HEK293 (cell line): ENCODE data around the gene CELSR1.

Experiments
- CTCF ChIA-PET: fragments of 350-600 bp; formaldehyde crosslinking; extraction: SDS; loops from one replicate; lab custom pipeline; 2021; ENCODE audit warnings: antibody characterized with exemption; lab: Yijun Ruan, JAX
- POLR2A ChIA-PET: fragments of 300-600 bp; formaldehyde crosslinking; extraction: SDS; loops from one replicate; lab custom pipeline; 2020; ENCODE audit warnings: antibody characterized with exemption, inconsistent platforms; lab: Yijun Ruan, JAX
- H3K27ac ChIP-seq: fragments of 200-500 bp; sonication (Bioruptor generic); 2 replicates; pipeline ENCODE4 v1.5.1; 2014; ENCODE audit warnings: low read depth, low read length, control low read depth, inconsistent platforms; ENCODE audit errors: extremely low read depth
- H3K36me3 ChIP-seq, 2 experiments: fragments of 200-500 bp in 1 of 2; sonication (Bioruptor generic) in 1 of 2; 1 replicate in 1 of 2; 2 replicates in 1 of 2; pipeline ENCODE4 v1.5.1; 2014 to 2017; ENCODE audit warnings: inconsistent platforms in 2 of 2, low read length in 2 of 2; ENCODE audit not compliant: control insufficient read depth in 2 of 2, insufficient read depth in 1 of 2
- H3K4me1 ChIP-seq: fragments of 200-500 bp; sonication (Bioruptor generic); 2 replicates; pipeline ENCODE4 v1.5.1; 2014; ENCODE audit warnings: mild to moderate bottlenecking, low read length, inconsistent platforms; ENCODE audit not compliant: control insufficient read depth, insufficient read depth
- H3K4me3 ChIP-seq: 2 replicates; pipeline ENCODE4 v1.5.1; 2011; ENCODE audit warnings: low read depth, mild to moderate bottlenecking, control low read depth, low read length, moderate library complexity
- H3K9me3 ChIP-seq: fragments of 200-500 bp; sonication (Bioruptor generic); 2 replicates; pipeline ENCODE4 v1.5.1; 2014; ENCODE audit warnings: low read depth, low read length, inconsistent platforms; ENCODE audit not compliant: control insufficient read depth, insufficient read depth
- BCL11B ChIP-seq: fragments of 450-650 bp; formaldehyde crosslinking; IDR thresholded peaks from 2 replicates; pipeline ENCODE4 v1.5.1; 2016; ENCODE audit warnings: low read depth, missing biosample characterization, missing genetic modification characterization
- EGR2 ChIP-seq: fragments of 450-650 bp; formaldehyde crosslinking; IDR thresholded peaks from 2 replicates; pipeline ENCODE4 v1.5.1; 2016; ENCODE audit warnings: low read depth, missing biosample characterization, missing genetic modification characterization
- KLF10 ChIP-seq: fragments of 450-650 bp; IDR thresholded peaks from 2 replicates; pipeline ENCODE4 v1.5.1; 2018; ENCODE audit warnings: missing biosample characterization, mild to moderate bottlenecking, missing genetic modification characterization
- PRDM1 ChIP-seq: fragments of 450-650 bp; formaldehyde crosslinking; IDR thresholded peaks from 2 replicates; pipeline ENCODE4; 2016; ENCODE audit warnings: missing biosample characterization, missing genetic modification characterization
- SALL2 ChIP-seq: fragments of 450-650 bp; formaldehyde crosslinking; IDR thresholded peaks from 2 replicates; pipeline ENCODE4 v1.5.0; 2017; ENCODE audit warnings: missing biosample characterization, mild to moderate bottlenecking, missing genetic modification characterization, borderline replicate concordance
- YY1 ChIP-seq: fragments of 450-650 bp; formaldehyde crosslinking; IDR thresholded peaks from 2 replicates; pipeline ENCODE4 v1.5.1; 2018; ENCODE audit warnings: missing biosample characterization, missing genetic modification characterization
- ZBTB21 ChIP-seq: fragments of 450-650 bp; formaldehyde crosslinking; IDR thresholded peaks from 2 replicates; pipeline ENCODE4 v1.5.1; 2017; ENCODE audit warnings: missing biosample characterization, missing genetic modification characterization
- ZBTB8A ChIP-seq: fragments of 450-650 bp; formaldehyde crosslinking; IDR thresholded peaks from 2 replicates; pipeline ENCODE4 v1.5.1; 2016; ENCODE audit warnings: missing biosample characterization, missing genetic modification characterization
- ZNF148 ChIP-seq: fragments of 450-650 bp; formaldehyde crosslinking; IDR thresholded peaks from 2 replicates; pipeline ENCODE4 v1.5.0; 2017; ENCODE audit warnings: missing biosample characterization, missing genetic modification characterization, borderline replicate concordance
- ZNF18 ChIP-seq: fragments of 450-650 bp; formaldehyde crosslinking; IDR thresholded peaks from 2 replicates; pipeline ENCODE4 v1.5.1; 2016; ENCODE audit warnings: missing biosample characterization, missing genetic modification characterization
- ZNF202 ChIP-seq: fragments of 450-650 bp; formaldehyde crosslinking; IDR thresholded peaks from 2 replicates; pipeline ENCODE4 v1.5.1; 2016; ENCODE audit warnings: missing biosample characterization, missing genetic modification characterization, borderline replicate concordance
- ZNF398 ChIP-seq: fragments of 450-650 bp; formaldehyde crosslinking; IDR thresholded peaks from 2 replicates; pipeline ENCODE4 v1.5.1; 2017; ENCODE audit warnings: missing biosample characterization, missing genetic modification characterization
- ZNF488 ChIP-seq: fragments of 450-650 bp; formaldehyde crosslinking; IDR thresholded peaks from 2 replicates; pipeline ENCODE4 v1.5.1; 2016; ENCODE audit warnings: missing biosample characterization, missing genetic modification characterization
- ZNF518A ChIP-seq: fragments of 450-650 bp; formaldehyde crosslinking; conservative IDR thresholded peaks from 2 replicates; pipeline ENCODE4 v1.5.1; 2016; ENCODE audit warnings: low read depth, missing biosample characterization, missing genetic modification characterization
- ZNF521 ChIP-seq: fragments of 450-650 bp; formaldehyde crosslinking; IDR thresholded peaks from 2 replicates; pipeline ENCODE4 v1.5.1; 2017; ENCODE audit warnings: missing biosample characterization, mild to moderate bottlenecking, missing genetic modification characterization
- ZNF571 ChIP-seq: fragments of 450-650 bp; formaldehyde crosslinking; IDR thresholded peaks from 2 replicates; pipeline ENCODE4 v1.5.0; 2017; ENCODE audit warnings: missing biosample characterization, missing genetic modification characterization
- ZNF626 ChIP-seq: fragments of 450-650 bp; sonication (Bioruptor Pico); formaldehyde crosslinking; IDR thresholded peaks from 2 replicates; pipeline ENCODE4 v1.5.1; 2018; ENCODE audit warnings: missing biosample characterization, missing genetic modification characterization, inconsistent platforms
- ZNF677 ChIP-seq: fragments of 450-650 bp; IDR thresholded peaks from 2 replicates; pipeline ENCODE4 v1.5.0; 2018; ENCODE audit warnings: missing biosample characterization, mild to moderate bottlenecking, missing genetic modification characterization, moderate library complexity
- ZNF701 ChIP-seq: fragments of 450-650 bp; formaldehyde crosslinking; IDR thresholded peaks from 2 replicates; pipeline ENCODE4 v1.5.1; 2016; ENCODE audit warnings: missing biosample characterization, missing genetic modification characterization
- ZNF830 ChIP-seq: fragments of 450-650 bp; IDR thresholded peaks from 2 replicates; pipeline ENCODE4 v1.5.0; 2018; ENCODE audit warnings: missing biosample characterization, missing genetic modification characterization, low read depth, mild to moderate bottlenecking, moderate library complexity

CELSR1 gene

GRCh38 chr22:46380069-46380468 lies 157.4 kb downstream of the CELSR1 start:
- TF ChIP-seq ZNF148 (tag by site-specific recombination): no peak
- POLR2A ChIA-PET: no interaction called here
- no peak overlapping the region for H3K4me3 ChIP-seq
- peaks cover 13 to 30% of the 10 kb centered on the region in 2 experiments; a peak in 2 of 3 replicates for H3K36me3 ChIP-seq
- CTCF ChIA-PET: interaction anchor here (2.4 kb wide), 1 partner anchor 13 kb away, joined by 12 read pairs; no protein-coding TSS in a partner anchor
- no peak overlapping the region for H3K27ac ChIP-seq
- no peaks in the 10 kb centered on the region for H3K4me1 ChIP-seq
- no peaks in the 10 kb centered on the region for H3K9me3 ChIP-seq

GRCh38 chr22:46379066-46379930 lies 158.1 kb downstream of the CELSR1 start:
- Histone ChIP-seq H3K4me1 (peaks cover 4% of the 10 kb centered on the region; the same call in 1 of the 2 replicates), H3K9me3 (no peaks in the 10 kb centered on the region), H3K36me3 (peaks cover 10 to 31% of the 10 kb centered on the region in 2 experiments; a peak in 2 of 3 replicates), H3K27ac (no peak overlapping the region), H3K4me3 (no peak overlapping the region)
- ChIA-PET POLR2A (interaction anchor here (0.6 kb wide), 1 partner anchor 56 kb away, joined by 3 read pairs; no protein-coding TSS in a partner anchor), CTCF (interaction anchor here (2.4 kb wide), 1 partner anchor 12 kb away, joined by 12 read pairs; no protein-coding TSS in a partner anchor)
- TF ChIP-seq SALL2 (tag by site-specific recombination) (no peak), ZBTB8A (tag by site-specific recombination) (no peak), ZNF521 (tag by site-specific recombination) (no peak), EGR2 (tag by site-specific recombination) (no peak), ZBTB21 (tag by site-specific recombination) (no peak), ZNF202 (tag by site-specific recombination) (no peak), BCL11B (tag by site-specific recombination) (no peak), KLF10 (tag by site-specific recombination) (no peak), ZNF518A (tag by site-specific recombination) (no peak), ZNF571 (no peak), ZNF677 (tag by site-specific recombination) (no peak), YY1 (tag by site-specific recombination) (no peak), ZNF18 (tag by site-specific recombination) (no peak), ZNF398 (no peak), ZNF830 (tag by site-specific recombination) (no peak), ZNF626 (tag by site-specific recombination) (no peak), PRDM1 (tag by site-specific recombination) (no peak), ZNF701 (tag by site-specific recombination) (no peak), ZNF488 (no peak)
